GM21360 (cell line): ENCODE results near the gene RBM6.

Source experiments
- ATAC-seq: cut with Tn5 transposase; IDR thresholded peaks from one replicate; pipeline ENCODE4 v1.9.1; 2021; ENCODE audit warnings: mild to moderate bottlenecking, moderate library complexity; ENCODE audit not compliant: unreplicated experiment

RBM6 gene

GRCh38 chr3:50088725-50089608 is 149.0 kb downstream of the RBM6 start, which contains the start of gene RBM5:
RBM5 (plus strand) TSS chr3:50088919; CDS start chr3:50090435, 1,516 bp downstream.
- ATAC-seq = peak; percentile 86

- no peak for ATAC-seq
Observed at GRCh38 chr3:50089609-50089945, 149.6 kb downstream of the RBM6 start.

- ATAC-seq = no peak
Observed at GRCh38 chr3:50090984-50091383, 151.0 kb downstream of the RBM6 start.

GRCh38 chr3:50095352-50095998 is 155.5 kb downstream of the RBM6 start:
- no peak for ATAC-seq

GRCh38 chr3:50100386-50100785 is 160.4 kb downstream of the RBM6 start:
- no peak for ATAC-seq

GRCh38 chr3:50100956-50101845 is 161.3 kb downstream of the RBM6 start:
- ATAC-seq = no peak

- no peak for ATAC-seq
Observed at GRCh38 chr3:50102558-50102957, 162.6 kb downstream of the RBM6 start.

GRCh38 chr3:50111757-50112156 is 171.8 kb downstream of the RBM6 start:
- no peak for ATAC-seq

- no peak for ATAC-seq
Observed at GRCh38 chr3:50112462-50112861, 172.5 kb downstream of the RBM6 start.

GRCh38 chr3:50117120-50117519 is 177.2 kb downstream of the RBM6 start:
- ATAC-seq = no peak

GRCh38 chr3:50118237-50118636 is 178.3 kb downstream of the RBM6 start:
- no peak for ATAC-seq

GRCh38 chr3:50119786-50120185 is 179.8 kb downstream of the RBM6 start:
- ATAC-seq = no peak

- no peak for ATAC-seq
Observed at GRCh38 chr3:50120364-50121071, 180.6 kb downstream of the RBM6 start.

- no peak for ATAC-seq
Observed at GRCh38 chr3:50121072-50122032, 181.4 kb downstream of the RBM6 start.

- no peak for ATAC-seq
Observed at GRCh38 chr3:50122071-50122470, 182.1 kb downstream of the RBM6 start.

- no peak for ATAC-seq
Observed at GRCh38 chr3:50122661-50123391, 182.9 kb downstream of the RBM6 start.

- ATAC-seq = no peak
Observed at GRCh38 chr3:50123394-50124051, 183.6 kb downstream of the RBM6 start.

- ATAC-seq = no peak
Observed at GRCh38 chr3:50124052-50124799, 184.3 kb downstream of the RBM6 start.
